SU-DHL-6 (cell line): ENCODE results near the gene CTR9.

Experiments used
- CTCF ChIP-seq: fragments of 200-600 bp; sonication (generic); IDR thresholded peaks from one replicate; pipeline ENCODE4 v1.5.1; 2017; ENCODE audit warnings: antibody characterized with exemption, mild to moderate bottlenecking, low read length, moderate library complexity; ENCODE audit not compliant: insufficient read depth, poor library complexity, severe bottlenecking
- EZH2phosphoT487 ChIP-seq: fragments of 200-600 bp; sonication (generic), shearing (Covaris generic); conservative IDR thresholded peaks from 2 replicates; pipeline ENCODE4 v1.6.1; 2018; ENCODE audit warnings: mild to moderate bottlenecking, antibody characterized with exemption, low read length, moderate library complexity, mixed read lengths

- TF ChIP-seq CTCF, result no peak
- no peak for TF ChIP-seq EZH2phosphoT487
These were observed 29.0 kb downstream of the CTR9 start for GRCh38 chr11:10780040-10780439.
